ENCODE measurements around the gene LRRC59.
"Not testable (repeated sequence)": the region's sequence is repeated elsewhere in the genome, so short reads cannot be mapped to it uniquely, and the experiment has no call there.

LRRC59 gene

DNA sequence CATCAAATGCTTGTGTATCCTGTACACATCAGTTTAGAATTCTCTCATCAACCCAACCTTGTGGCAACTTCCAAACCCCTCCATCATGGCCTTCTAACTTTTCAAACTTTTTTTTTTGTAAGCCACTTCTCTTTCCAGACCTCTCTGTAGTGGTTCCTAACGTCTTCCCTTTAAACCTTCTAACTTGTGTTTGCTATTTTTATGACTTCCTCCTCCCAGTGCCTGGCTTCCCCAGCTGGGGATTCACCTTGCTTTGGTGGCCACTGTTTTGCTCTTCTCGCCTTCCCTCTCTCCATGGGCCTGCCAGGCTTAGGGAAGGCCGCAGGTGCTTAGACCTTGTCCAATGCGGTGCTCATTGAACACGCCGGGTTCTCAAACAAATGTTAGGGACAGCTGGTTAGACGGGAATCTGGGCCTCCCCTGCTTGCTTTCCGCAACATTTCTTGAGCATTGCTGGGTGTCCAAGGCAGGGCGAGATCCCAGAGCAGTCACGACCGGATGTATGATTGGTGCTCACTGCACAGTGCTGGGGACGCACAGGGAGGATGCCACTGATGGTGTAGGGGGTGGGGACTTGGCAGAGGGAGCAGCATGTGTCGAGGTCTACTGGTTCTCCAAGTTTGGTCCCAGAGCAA lies 52.5 kb downstream of the LRRC59 start:
- H3K36me3 ChIP-seq = no peaks in the 10 kb centered on the region
- H3K27me3 ChIP-seq = peaks cover 13% of the 10 kb centered on the region
- H3K4me3 ChIP-seq (ENCODE audit: low read depth in 1 of 2, low read length in 1 of 2) = peak overlapping the region in 1 of 2 experiments; percentile 75
- peaks cover 13% of the 10 kb centered on the region in 2 experiments for H3K4me1 ChIP-seq (ENCODE audit: control insufficient read depth in 1 of 2, insufficient read depth in 1 of 2, low read depth in 1 of 2, low read length in 1 of 2)
- TF ChIP-seq, protein P1, sequence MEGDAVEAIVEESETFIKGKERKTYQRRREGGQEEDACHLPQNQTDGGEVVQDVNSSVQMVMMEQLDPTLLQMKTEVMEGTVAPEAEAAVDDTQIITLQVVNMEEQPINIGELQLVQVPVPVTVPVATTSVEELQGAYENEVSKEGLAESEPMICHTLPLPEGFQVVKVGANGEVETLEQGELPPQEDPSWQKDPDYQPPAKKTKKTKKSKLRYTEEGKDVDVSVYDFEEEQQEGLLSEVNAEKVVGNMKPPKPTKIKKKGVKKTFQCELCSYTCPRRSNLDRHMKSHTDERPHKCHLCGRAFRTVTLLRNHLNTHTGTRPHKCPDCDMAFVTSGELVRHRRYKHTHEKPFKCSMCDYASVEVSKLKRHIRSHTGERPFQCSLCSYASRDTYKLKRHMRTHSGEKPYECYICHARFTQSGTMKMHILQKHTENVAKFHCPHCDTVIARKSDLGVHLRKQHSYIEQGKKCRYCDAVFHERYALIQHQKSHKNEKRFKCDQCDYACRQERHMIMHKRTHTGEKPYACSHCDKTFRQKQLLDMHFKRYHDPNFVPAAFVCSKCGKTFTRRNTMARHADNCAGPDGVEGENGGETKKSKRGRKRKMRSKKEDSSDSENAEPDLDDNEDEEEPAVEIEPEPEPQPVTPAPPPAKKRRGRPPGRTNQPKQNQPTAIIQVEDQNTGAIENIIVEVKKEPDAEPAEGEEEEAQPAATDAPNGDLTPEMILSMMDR (IDR thresholded peaks at IDR 0.05) = no peak
- H3K9me3 ChIP-seq = no peaks in the 10 kb centered on the region
- H3K27ac ChIP-seq = no peak overlapping the region

DNA sequence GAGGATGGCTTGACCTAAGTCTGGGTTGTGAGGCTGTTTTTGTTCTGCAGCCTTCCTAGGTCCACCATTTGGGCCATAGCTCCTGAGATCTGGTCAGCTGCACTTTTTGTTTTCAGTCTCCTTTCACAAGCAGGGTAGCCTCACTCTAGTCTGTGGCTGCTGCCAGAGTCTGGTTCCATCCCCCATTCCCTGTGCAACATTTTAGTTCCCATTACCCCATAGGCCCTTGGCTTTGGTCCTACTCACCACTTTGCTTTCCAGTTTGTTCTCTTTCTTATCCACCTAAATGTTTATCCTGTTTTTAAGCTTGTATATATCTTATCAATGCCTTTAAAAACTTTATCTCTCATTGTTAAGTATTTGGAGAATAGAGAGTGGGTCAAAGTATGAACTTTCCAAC lies 57.9 kb downstream of the LRRC59 start:
- H3K4me3 ChIP-seq (ENCODE audit: low read depth in 1 of 2, low read length in 1 of 2) = no peak overlapping the region
- peaks cover 9% of the 10 kb centered on the region for H3K27me3 ChIP-seq
- no peaks in the 10 kb centered on the region for H3K9me3 ChIP-seq
- H3K4me1 ChIP-seq (ENCODE audit: control insufficient read depth in 1 of 2, insufficient read depth in 1 of 2, low read depth in 1 of 2, low read length in 1 of 2) = no peaks in the 10 kb centered on the region
- no peak overlapping the region for H3K27ac ChIP-seq
- H3K36me3 ChIP-seq = no peaks in the 10 kb centered on the region
- TF ChIP-seq, protein P1 (IDR thresholded peaks at IDR 0.05) = no peak

DNA sequence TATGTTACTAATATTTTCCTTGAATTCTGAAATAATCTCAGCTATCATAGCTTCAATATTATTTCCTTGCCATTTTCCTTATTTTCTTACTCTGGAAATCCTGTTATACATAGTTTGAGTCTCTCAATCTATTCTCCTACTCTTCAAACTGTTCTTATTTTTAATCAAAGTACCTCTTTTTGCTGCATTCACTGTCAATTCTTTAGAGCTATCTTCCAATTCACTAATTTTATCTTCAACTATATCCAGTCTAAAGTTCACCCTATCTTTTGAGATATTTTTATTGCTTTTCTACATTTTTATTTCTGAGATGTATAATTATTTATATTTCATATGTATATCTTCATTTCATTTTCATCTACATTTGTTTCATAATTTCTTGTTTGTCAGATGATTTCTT lies 58.7 kb downstream of the LRRC59 start:
- H3K27me3 ChIP-seq = peaks cover 14% of the 10 kb centered on the region
- no peak overlapping the region for H3K27ac ChIP-seq
- TF ChIP-seq, protein P1 (IDR thresholded peaks at IDR 0.05) = no peak
- no peaks in the 10 kb centered on the region for H3K4me1 ChIP-seq (ENCODE audit: control insufficient read depth in 1 of 2, insufficient read depth in 1 of 2, low read depth in 1 of 2, low read length in 1 of 2)
- no peaks in the 10 kb centered on the region for H3K9me3 ChIP-seq
- no peaks in the 10 kb centered on the region for H3K36me3 ChIP-seq
- no peak overlapping the region for H3K4me3 ChIP-seq (ENCODE audit: low read depth in 1 of 2, low read length in 1 of 2)

DNA sequence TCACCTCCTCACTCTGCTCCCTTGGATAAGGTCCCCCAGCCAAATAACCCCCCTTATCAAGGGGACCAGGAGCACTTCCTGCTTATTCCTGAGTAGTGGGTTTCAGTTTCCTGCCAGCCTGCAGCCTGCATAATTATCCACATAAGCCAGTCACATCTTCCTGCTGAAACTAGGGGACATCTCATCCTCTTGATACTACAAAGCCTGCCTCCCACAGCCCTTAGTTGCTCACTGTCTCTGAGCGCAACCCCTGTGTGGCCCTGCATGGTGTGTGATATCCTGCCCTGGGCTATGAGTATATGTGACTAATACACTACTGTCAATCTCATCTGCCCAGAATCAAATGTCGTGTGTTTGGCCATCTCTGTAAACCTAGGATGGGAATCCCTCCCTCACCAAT lies 59.4 kb downstream of the LRRC59 start:
- TF ChIP-seq, protein P1 (IDR thresholded peaks at IDR 0.05) = no peak
- Histone ChIP-seq H3K4me1 (ENCODE audit: control insufficient read depth in 1 of 2, insufficient read depth in 1 of 2, low read depth in 1 of 2, low read length in 1 of 2) (peaks cover 0 to 5% of the 10 kb centered on the region in 2 experiments), H3K36me3 (no peaks in the 10 kb centered on the region), H3K27ac (no peak overlapping the region), H3K9me3 (no peaks in the 10 kb centered on the region), H3K27me3 (peaks cover 20% of the 10 kb centered on the region), H3K4me3 (ENCODE audit: low read depth in 1 of 2, low read length in 1 of 2) (no peak overlapping the region)

DNA sequence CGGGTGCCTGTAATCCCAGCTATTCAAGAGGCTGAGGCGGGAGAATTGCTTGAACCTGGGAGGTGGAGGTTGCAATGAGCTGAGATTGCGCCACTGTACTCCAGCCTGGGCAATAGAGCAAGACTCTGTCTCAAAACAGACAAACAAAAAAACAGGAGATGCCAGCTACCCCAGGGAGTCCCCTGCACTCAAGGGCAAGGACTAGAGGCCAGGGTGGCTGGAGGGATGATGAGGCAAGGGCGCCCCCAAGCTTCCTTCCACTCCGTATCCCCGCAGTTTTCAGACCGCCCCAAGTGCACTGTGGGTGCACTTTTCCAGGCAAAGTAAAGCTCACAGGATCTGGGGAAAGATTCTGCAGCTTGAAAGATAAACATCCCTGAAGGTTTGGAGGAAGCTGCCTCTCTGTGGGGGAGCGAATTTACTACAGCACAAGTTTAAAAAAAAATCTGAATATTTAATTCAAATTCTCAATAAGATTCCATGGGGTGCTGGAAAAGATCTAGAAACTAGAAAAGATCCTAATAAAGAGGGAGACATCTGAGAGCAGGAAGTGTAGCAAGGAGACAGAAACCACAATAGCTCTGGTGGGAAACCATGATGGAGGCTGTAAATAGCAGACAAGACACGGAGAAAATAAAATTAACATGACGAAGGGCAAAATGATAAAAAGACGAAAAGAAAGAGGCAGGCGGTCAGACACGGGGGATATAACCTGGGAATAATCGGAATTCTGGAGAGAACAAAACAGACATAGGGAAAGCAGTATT lies 63.8 kb downstream of the LRRC59 start:
- H3K4me3 ChIP-seq (ENCODE audit: low read depth in 1 of 2, low read length in 1 of 2); H3K36me3 ChIP-seq: not testable (repeated sequence)

DNA sequence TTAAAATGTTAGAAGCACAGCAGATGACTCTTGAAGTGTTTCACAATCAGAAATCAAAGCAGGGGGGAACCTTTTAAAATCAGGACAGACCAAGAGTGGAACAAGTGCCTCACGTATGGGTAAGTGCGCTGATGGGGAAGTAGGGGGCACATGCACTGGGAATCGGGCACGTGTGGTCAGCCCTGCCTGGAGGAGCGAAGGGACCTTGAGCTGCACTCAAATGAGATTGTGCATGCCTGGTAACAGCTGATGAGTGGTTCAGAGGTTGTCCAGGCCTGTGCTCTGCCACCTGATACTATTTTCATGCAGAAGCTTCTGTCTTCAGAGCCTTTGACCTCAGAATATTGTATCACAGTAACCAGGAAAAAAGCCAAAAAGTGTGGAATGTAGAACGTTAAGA lies 65.1 kb downstream of the LRRC59 start:
- TF ChIP-seq, protein P1 (IDR thresholded peaks at IDR 0.05) = no peak
- H3K9me3 ChIP-seq = no peaks in the 10 kb centered on the region
- no peaks in the 10 kb centered on the region for H3K36me3 ChIP-seq
- peaks cover 44% of the 10 kb centered on the region for H3K27me3 ChIP-seq
- H3K27ac ChIP-seq = no peak overlapping the region
- H3K4me3 ChIP-seq (ENCODE audit: low read depth in 1 of 2, low read length in 1 of 2) = no peak overlapping the region
- H3K4me1 ChIP-seq (ENCODE audit: control insufficient read depth in 1 of 2, insufficient read depth in 1 of 2, low read depth in 1 of 2, low read length in 1 of 2) = peaks cover 0 to 5% of the 10 kb centered on the region in 2 experiments

More for the DNA sequence above, 63.8 kb downstream of the LRRC59 start:
- H3K4me1 ChIP-seq (ENCODE audit: control insufficient read depth in 1 of 2, insufficient read depth in 1 of 2, low read depth in 1 of 2, low read length in 1 of 2); H3K27ac ChIP-seq; H3K9me3 ChIP-seq: not testable (repeated sequence)
- peaks cover 44% of the 10 kb centered on the region for H3K27me3 ChIP-seq
